Fibroblast of lung (primary cell): ENCODE data around the gene CDKN2B. TPM values are rescaled to one million over a fixed set of nuclear protein-coding genes. Genes with fewer than 3 reads are reported as not detected.

Experiments used
- DNase-seq, 2 donors: peaks; one replicate each; pipeline versions ENCODE4 v3.0.0 to v3.0.0-alpha.2; 2010; ENCODE audit warnings: low read depth in 2 of 2
- H2AFZ ChIP-seq: 2 replicates; pipeline ENCODE4 v1.5.1; 2012; ENCODE audit warnings: low read length, control low read depth, inconsistent platforms
- H3K27ac ChIP-seq: 2 replicates; pipeline ENCODE4 v1.5.1; 2011; ENCODE audit warnings: low read length, control low read depth; ENCODE audit not compliant: insufficient read depth
- H3K27me3 ChIP-seq: 2 replicates; pipeline ENCODE4 v1.5.1; 2011; ENCODE audit warnings: mild to moderate bottlenecking, low read length; ENCODE audit not compliant: control insufficient read depth, insufficient read depth
- H3K36me3 ChIP-seq: 2 replicates; pipeline ENCODE4 v1.5.1; 2011; ENCODE audit warnings: low read length; ENCODE audit not compliant: control insufficient read depth, insufficient read depth
- H3K4me1 ChIP-seq: 2 replicates; pipeline ENCODE4 v1.5.1; 2011; ENCODE audit warnings: low read length; ENCODE audit not compliant: control insufficient read depth, insufficient read depth; ENCODE audit errors: extremely low read depth
- H3K4me2 ChIP-seq: 2 replicates; pipeline ENCODE4 v1.5.1; 2011; ENCODE audit warnings: low read length, control low read depth; ENCODE audit not compliant: insufficient read depth; ENCODE audit errors: extremely low read depth
- H3K4me3 ChIP-seq, 4 experiments: fragments of 200-600 bp in 1 of 4; sonication (generic) in 1 of 4; replicated peaks in 1 of 4; 2 replicates each; pipeline ENCODE4 v1.5.1; 2011 to 2016; ENCODE audit warnings: low read length in 4 of 4, low read depth in 3 of 4, mild to moderate bottlenecking in 3 of 4, control low read depth in 2 of 4, inconsistent platforms in 1 of 4, mixed read lengths in 1 of 4; ENCODE audit not compliant: insufficient read depth in 1 of 4; ENCODE audit errors: control extremely low read depth in 1 of 4
- H3K79me2 ChIP-seq: 2 replicates; pipeline ENCODE4 v1.5.1; 2012; ENCODE audit warnings: mild to moderate bottlenecking, low read length, inconsistent platforms; ENCODE audit not compliant: control insufficient read depth, insufficient read depth
- H3K9ac ChIP-seq: 2 replicates; pipeline ENCODE4 v1.5.1; 2011; ENCODE audit warnings: mild to moderate bottlenecking, low read length, control low read depth; ENCODE audit not compliant: insufficient read depth
- H3K9me3 ChIP-seq: 2 replicates; pipeline ENCODE4 v1.5.1; 2012; ENCODE audit warnings: low read depth, low read length; ENCODE audit not compliant: control insufficient read depth, insufficient read depth
- H4K20me1 ChIP-seq: 2 replicates; pipeline ENCODE4 v1.5.1; 2011; ENCODE audit warnings: low read length; ENCODE audit not compliant: control insufficient read depth, insufficient read depth; ENCODE audit errors: extremely low read depth
- CTCF ChIP-seq, 2 donors: IDR thresholded peaks in 1 of 2; conservative IDR thresholded peaks in 1 of 2; 1 replicate in 1 of 2; 2 replicates in 1 of 2; pipeline ENCODE4 v1.5.1; 2011 to 2012; ENCODE audit warnings: low read length in 2 of 2, control low read depth in 1 of 2, inconsistent platforms in 1 of 2, low read depth in 1 of 2, mild to moderate bottlenecking in 1 of 2
- EZH2 ChIP-seq: IDR thresholded peaks from 2 replicates; pipeline ENCODE4 v1.5.1; 2012; ENCODE audit warnings: low read length, control low read depth, mild to moderate bottlenecking; ENCODE audit errors: missing control alignments
- polyA plus RNA-seq, 2 donors: library from polyadenylated mRNA; depleted of rRNA in 1 of 2; stranded (reverse) in 1 of 2; unstranded in 1 of 2; fragments of >200 nt; gene quantifications; 2 replicates each; pipeline ENCODE4 v1.2.1, GENCODE V29; 2011 to 2012; ENCODE audit warnings: missing spikeins in 1 of 2
- total RNA-seq: library from RNA; depleted of rRNA; stranded (reverse); fragments of >200 nt; gene quantifications from 2 replicates; pipeline ENCODE4 v1.2.1, GENCODE V29; 2014

Gene CDKN2B
- total and polyA plus RNA-seq, 2 donors (not counting 1 experiment from before 2014, with no cell fraction given) = 22.6 to 44.9 TPM

- Histone ChIP-seq H3K4me3 (no peak overlapping the region), H3K36me3 (no peaks in the 10 kb centered on the region)
These were observed 26.1 kb downstream of the CDKN2B start for GRCh38 chr9:21982861-21983560.

GRCh38 chr9:21982391-21982790 lies 26.7 kb downstream of the CDKN2B start:
- Histone ChIP-seq H3K27ac (no peak overlapping the region), H3K4me3 (no peak overlapping the region), H3K79me2 (no peaks in the 10 kb centered on the region)

More at GRCh38 chr9:21982861-21983560, 26.1 kb downstream of the CDKN2B start:
- Histone ChIP-seq H3K27ac (no peak overlapping the region), H3K4me2 (no peak overlapping the region), H4K20me1 (no peaks in the 10 kb centered on the region), H3K9me3 (no peaks in the 10 kb centered on the region), H3K27me3 (peaks cover 4% of the 10 kb centered on the region), H2AFZ (no peak overlapping the region), H3K79me2 (no peaks in the 10 kb centered on the region), H3K4me1 (no peaks in the 10 kb centered on the region), H3K9ac (no peak overlapping the region)
- TF ChIP-seq CTCF (conservative IDR thresholded peaks at IDR 0.05 in 1 of 2, IDR thresholded peaks at IDR 0.05 in 1 of 2; ENCODE audit: low read depth in 1 of 2, low read length in 2 of 2) (no peak), EZH2 (no peak)
- no peak for DNase-seq

More at GRCh38 chr9:21982391-21982790, 26.7 kb downstream of the CDKN2B start:
- Histone ChIP-seq H3K9me3 (no peaks in the 10 kb centered on the region), H3K36me3 (no peaks in the 10 kb centered on the region), H3K4me2 (no peak overlapping the region), H3K27me3 (peaks cover 5% of the 10 kb centered on the region), H3K9ac (no peak overlapping the region), H2AFZ (no peak overlapping the region), H3K4me1 (no peaks in the 10 kb centered on the region), H4K20me1 (no peaks in the 10 kb centered on the region)
- no peak for TF ChIP-seq CTCF (conservative IDR thresholded peaks at IDR 0.05 in 1 of 2, IDR thresholded peaks at IDR 0.05 in 1 of 2; ENCODE audit: low read depth in 1 of 2, low read length in 2 of 2)
- TF ChIP-seq EZH2 = no peak
- no peak for DNase-seq
